GM18517 (cell line): Measurements from ENCODE around the gene CEP89.
"Not testable (repeated sequence)": the region's sequence is repeated elsewhere in the genome, so short reads cannot be mapped to it uniquely, and the experiment has no call there.

Experiments
- ATAC-seq: cut with Tn5 transposase; IDR thresholded peaks from one replicate; pipeline ENCODE4 v1.9.1; 2021; ENCODE audit warnings: mild to moderate bottlenecking, moderate library complexity; ENCODE audit not compliant: unreplicated experiment

Gene CEP89

GRCh38 chr19:32872391-32872790 is 99.4 kb downstream of the CEP89 start:
- ATAC-seq: no peak

GRCh38 chr19:32870981-32871451 is 100.7 kb downstream of the CEP89 start:
- no peak for ATAC-seq

GRCh38 chr19:32869966-32870573 is 101.7 kb downstream of the CEP89 start:
- no peak for ATAC-seq

GRCh38 chr19:32869369-32869965 is 102.3 kb downstream of the CEP89 start, which contains the start of gene SLC7A9:
Gene SLC7A9, minus strand, starts transcription at chr19:32869767. Its CDS starts 1,233 bp downstream, at chr19:32868534.
- ATAC-seq: no peak

- no peak for ATAC-seq
Measured at GRCh38 chr19:32868206-32868950, 103.4 kb downstream of the CEP89 start.

- not testable (repeated sequence) for ATAC-seq
Measured at GRCh38 chr19:32867436-32867835, 104.3 kb downstream of the CEP89 start.

GRCh38 chr19:32866564-32867265 is 105.0 kb downstream of the CEP89 start:
- no peak for ATAC-seq

GRCh38 chr19:32866061-32866460 is 105.7 kb downstream of the CEP89 start:
- no peak for ATAC-seq

- ATAC-seq: no peak
Measured at GRCh38 chr19:32865326-32865725, 106.4 kb downstream of the CEP89 start.

- ATAC-seq: no peak
Measured at GRCh38 chr19:32864318-32865007, 107.3 kb downstream of the CEP89 start.

- ATAC-seq: no peak
Measured at GRCh38 chr19:32863841-32864240, 107.9 kb downstream of the CEP89 start.

- no peak for ATAC-seq
Measured at GRCh38 chr19:32863301-32863700, 108.5 kb downstream of the CEP89 start.

GRCh38 chr19:32862741-32863140 is 109.0 kb downstream of the CEP89 start:
- no peak for ATAC-seq

GRCh38 chr19:32862173-32862572 is 109.6 kb downstream of the CEP89 start:
- no peak for ATAC-seq

GRCh38 chr19:32861596-32861995 is 110.2 kb downstream of the CEP89 start:
- no peak for ATAC-seq

- ATAC-seq: no peak
Measured at GRCh38 chr19:32859591-32859990, 112.2 kb downstream of the CEP89 start.

- no peak for ATAC-seq
Measured at GRCh38 chr19:32858559-32858958, 113.2 kb downstream of the CEP89 start.

GRCh38 chr19:32858155-32858554 is 113.6 kb downstream of the CEP89 start:
- no peak for ATAC-seq

GRCh38 chr19:32857584-32857983 is 114.2 kb downstream of the CEP89 start:
- ATAC-seq: no peak

- not testable (repeated sequence) for ATAC-seq
Measured at GRCh38 chr19:32856818-32857217, 114.9 kb downstream of the CEP89 start.

GRCh38 chr19:32852216-32852615 is 119.5 kb downstream of the CEP89 start:
- no peak for ATAC-seq
